GM20000 (cell line): ENCODE measurements around the gene LRRC72.
"Not testable (repeated sequence)": the region's sequence is repeated elsewhere in the genome, so short reads cannot be mapped to it uniquely, and the experiment has no call there.

Experiments
- DNase-seq: peaks from one replicate; pipeline ENCODE4 v3.0.0; 2012; ENCODE audit warnings: low spot score
- TF ChIP-seq, protein P1 (sequence below): IDR thresholded peaks from 2 replicates; pipeline ENCODE4 v1.5.1; 2012; ENCODE audit warnings: mild to moderate bottlenecking, control low read depth; ENCODE audit errors: extremely low read depth, missing control alignments

The LRRC72 gene

GRCh38 chr7:16592395-16592794 lies 65.8 kb downstream of the LRRC72 start:
- DNase-seq, result no peak
- TF ChIP-seq, protein P1, sequence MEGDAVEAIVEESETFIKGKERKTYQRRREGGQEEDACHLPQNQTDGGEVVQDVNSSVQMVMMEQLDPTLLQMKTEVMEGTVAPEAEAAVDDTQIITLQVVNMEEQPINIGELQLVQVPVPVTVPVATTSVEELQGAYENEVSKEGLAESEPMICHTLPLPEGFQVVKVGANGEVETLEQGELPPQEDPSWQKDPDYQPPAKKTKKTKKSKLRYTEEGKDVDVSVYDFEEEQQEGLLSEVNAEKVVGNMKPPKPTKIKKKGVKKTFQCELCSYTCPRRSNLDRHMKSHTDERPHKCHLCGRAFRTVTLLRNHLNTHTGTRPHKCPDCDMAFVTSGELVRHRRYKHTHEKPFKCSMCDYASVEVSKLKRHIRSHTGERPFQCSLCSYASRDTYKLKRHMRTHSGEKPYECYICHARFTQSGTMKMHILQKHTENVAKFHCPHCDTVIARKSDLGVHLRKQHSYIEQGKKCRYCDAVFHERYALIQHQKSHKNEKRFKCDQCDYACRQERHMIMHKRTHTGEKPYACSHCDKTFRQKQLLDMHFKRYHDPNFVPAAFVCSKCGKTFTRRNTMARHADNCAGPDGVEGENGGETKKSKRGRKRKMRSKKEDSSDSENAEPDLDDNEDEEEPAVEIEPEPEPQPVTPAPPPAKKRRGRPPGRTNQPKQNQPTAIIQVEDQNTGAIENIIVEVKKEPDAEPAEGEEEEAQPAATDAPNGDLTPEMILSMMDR, result no peak

DNA sequence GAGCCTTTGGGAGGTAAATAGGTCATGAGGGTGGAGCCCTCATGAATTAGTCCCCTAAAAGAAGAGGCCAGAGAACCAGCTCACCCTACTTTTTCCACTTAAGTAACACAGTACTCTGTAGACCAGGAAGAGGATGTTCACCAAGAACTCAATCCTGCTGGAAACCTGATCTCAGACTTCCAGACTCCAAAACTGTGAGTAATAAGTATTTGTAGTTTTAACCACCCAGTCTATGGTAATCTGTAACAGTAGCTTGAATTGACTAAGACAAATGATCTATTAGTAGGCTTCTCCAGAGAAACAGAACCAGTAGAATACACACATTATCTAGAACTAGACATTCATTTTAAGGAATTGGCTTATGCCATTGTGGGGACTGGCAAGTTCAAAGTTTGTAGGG lies 67.4 kb downstream of the LRRC72 start:
- no peak for DNase-seq
- TF ChIP-seq, protein P1, result no peak

GRCh38 chr7:16594676-16595075 lies 68.1 kb downstream of the LRRC72 start:
- no peak for DNase-seq
- TF ChIP-seq, protein P1, result no peak

GRCh38 chr7:16595596-16595995 lies 69.0 kb downstream of the LRRC72 start:
- not testable (repeated sequence) for DNase-seq

DNA sequence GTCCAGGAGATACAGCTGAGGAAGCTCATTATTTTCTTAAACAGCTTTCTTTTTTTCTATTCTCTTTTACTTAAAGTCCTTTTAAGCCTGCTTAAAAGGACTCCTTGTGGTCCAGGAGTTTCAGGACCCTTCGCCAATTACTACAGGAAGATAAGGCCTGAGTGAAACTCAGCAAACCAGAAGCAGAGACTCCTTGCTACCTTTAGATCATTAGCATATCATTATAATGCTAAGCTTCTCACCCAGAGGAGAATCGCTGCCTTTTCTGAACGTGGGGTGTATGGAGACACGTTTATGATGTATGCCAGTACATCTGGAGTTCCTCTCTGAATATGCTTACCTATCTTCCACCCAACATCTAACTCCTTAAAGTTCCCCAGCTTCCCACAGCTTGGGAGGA lies 71.4 kb downstream of the LRRC72 start:
- TF ChIP-seq, protein P1, result no peak
- no peak for DNase-seq

DNA sequence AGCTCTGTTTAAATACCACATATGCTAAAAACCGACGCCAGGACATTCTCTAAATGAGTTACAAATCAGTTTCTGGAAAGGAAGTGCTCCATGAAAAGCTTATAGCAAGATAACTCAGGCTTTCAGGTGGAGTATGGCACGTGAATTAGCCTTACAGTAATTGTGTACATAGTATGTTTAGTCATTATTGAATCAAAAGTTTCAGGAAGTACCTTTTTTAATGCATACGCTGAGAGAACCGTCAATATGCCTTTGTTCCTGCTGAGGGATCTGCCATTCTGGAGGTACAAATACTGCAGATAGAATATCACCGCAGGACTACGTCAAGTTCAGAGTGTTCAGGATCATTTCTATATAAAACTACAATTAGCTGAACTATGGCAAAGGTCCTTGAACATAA lies 73.2 kb downstream of the LRRC72 start:
- DNase-seq, result no peak
- TF ChIP-seq, protein P1, result no peak

- TF ChIP-seq, protein P1, result no peak
- DNase-seq, result no peak
These were observed 77.0 kb downstream of the LRRC72 start for GRCh38 chr7:16603633-16604032.

- TF ChIP-seq, protein P1, result no peak
- no peak for DNase-seq
These were observed 77.4 kb downstream of the LRRC72 start for GRCh38 chr7:16604054-16604453.
